HEK293T (cell line): Measurements from ENCODE around the gene QSOX2.

Experiments used
- CTCF ChIA-PET: fragments of 350-600 bp; formaldehyde crosslinking; extraction: SDS; loops from one replicate; lab custom pipeline; 2021; ENCODE audit warnings: antibody characterized with exemption, inconsistent platforms; lab: Yijun Ruan, JAX
- POLR2A ChIA-PET: fragments of 350-600 bp; formaldehyde crosslinking; extraction: SDS; loops from one replicate; lab custom pipeline; 2020; ENCODE audit warnings: antibody characterized with exemption, inconsistent platforms; lab: Yijun Ruan, JAX
- DNase-seq: peaks from one replicate; pipeline ENCODE4 v3.0.0; 2012; ENCODE audit warnings: mixed read lengths; ENCODE audit errors: extremely low spot score
- ARNT ChIP-seq: fragments of 450-650 bp; IDR thresholded peaks from 2 replicates; pipeline ENCODE4 v1.6.1; 2017; ENCODE audit warnings: mild to moderate bottlenecking
- BHLHE40 ChIP-seq: fragments of 450-650 bp; IDR thresholded peaks from 2 replicates; pipeline ENCODE4 v1.6.1; 2016; ENCODE audit warnings: mild to moderate bottlenecking, moderate library complexity, borderline replicate concordance
- CTBP1 ChIP-seq: fragments of 450-650 bp; IDR thresholded peaks from 2 replicates; pipeline ENCODE4 v1.6.1; 2016; ENCODE audit warnings: borderline replicate concordance
- ELF4 ChIP-seq: fragments of 450-650 bp; IDR thresholded peaks from 2 replicates; pipeline ENCODE4 v1.6.1; 2017; ENCODE audit warnings: antibody characterized with exemption
- FOXA1 ChIP-seq: fragments of 450-650 bp; IDR thresholded peaks from 2 replicates; pipeline ENCODE4 v1.6.1; 2016; ENCODE audit warnings: mild to moderate bottlenecking
- FOXK2 ChIP-seq: fragments of 450-650 bp; IDR thresholded peaks from 2 replicates; pipeline ENCODE4 v1.6.1; 2016; ENCODE audit warnings: mild to moderate bottlenecking
- FOXM1 ChIP-seq: fragments of 450-650 bp; IDR thresholded peaks from 2 replicates; pipeline ENCODE4 v1.6.1; 2017; ENCODE audit warnings: mild to moderate bottlenecking, borderline replicate concordance
- HDGF ChIP-seq: fragments of 450-650 bp; IDR thresholded peaks from 2 replicates; pipeline ENCODE4 v1.6.1; 2017; ENCODE audit warnings: antibody characterized with exemption, borderline replicate concordance
- L3MBTL2 ChIP-seq: fragments of 450-650 bp; conservative IDR thresholded peaks from 2 replicates; pipeline ENCODE4 v1.6.1; 2016; ENCODE audit warnings: mild to moderate bottlenecking
- LEF1 ChIP-seq: fragments of 450-650 bp; IDR thresholded peaks from 2 replicates; pipeline ENCODE4 v1.6.1; 2017; ENCODE audit warnings: mild to moderate bottlenecking, borderline replicate concordance
- NFRKB ChIP-seq: fragments of 450-650 bp; IDR thresholded peaks from 2 replicates; pipeline ENCODE4 v1.6.1; 2016; ENCODE audit warnings: mild to moderate bottlenecking, moderate library complexity
- SP1 ChIP-seq: fragments of 450-650 bp; IDR thresholded peaks from 2 replicates; pipeline ENCODE4 v1.6.1; 2017
- SUZ12 ChIP-seq: fragments of 450-650 bp; IDR thresholded peaks from 2 replicates; pipeline ENCODE4 v1.6.1; 2016; ENCODE audit warnings: mild to moderate bottlenecking
- TARDBP ChIP-seq: fragments of 450-650 bp; IDR thresholded peaks from 2 replicates; pipeline ENCODE4 v1.6.1; 2016
- ZNF384 ChIP-seq: fragments of 450-650 bp; IDR thresholded peaks from 2 replicates; pipeline ENCODE4 v1.6.1; 2016
- TF ChIP-seq, protein P1 (sequence below): fragments of 450-650 bp; IDR thresholded peaks from 2 replicates; pipeline ENCODE4 v1.6.1; 2016

The QSOX2 gene

DNA sequence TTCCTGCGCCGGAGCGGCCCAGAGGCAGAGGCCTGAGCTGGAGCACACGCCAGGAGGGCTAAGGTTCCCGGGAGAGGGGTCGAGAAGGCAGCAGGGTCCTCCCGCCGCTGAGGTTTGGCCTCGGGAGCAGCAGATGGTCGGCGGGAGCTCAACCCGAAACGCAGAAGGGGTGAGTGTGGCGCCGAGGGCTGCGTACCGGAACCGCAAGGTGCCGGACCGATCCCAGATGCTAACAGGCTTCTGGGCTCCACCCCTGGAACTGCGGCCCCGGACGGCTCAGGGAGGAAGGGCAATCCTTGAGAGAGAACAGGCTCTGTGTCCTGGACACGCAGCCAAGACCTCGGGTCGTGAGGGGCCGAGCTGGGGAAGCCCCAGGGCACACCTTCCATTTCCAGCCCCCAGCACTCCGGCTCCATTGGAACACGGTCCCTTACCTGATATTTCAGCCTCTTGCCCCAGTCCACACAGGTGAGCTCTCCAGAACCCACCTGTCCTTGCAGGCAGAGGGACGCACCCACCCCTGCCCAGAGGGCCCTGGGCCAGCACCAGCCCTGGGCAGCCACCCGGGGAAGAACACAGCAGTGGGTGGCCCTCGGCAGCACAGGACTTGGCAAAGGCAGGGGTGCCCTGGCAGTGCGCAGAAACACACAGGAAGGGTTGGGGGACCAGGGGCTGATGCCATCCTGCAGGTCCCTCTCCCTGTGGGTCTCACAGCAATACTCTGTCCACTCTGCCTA lies 42.0 kb downstream of the QSOX2 start:
- no peak for DNase-seq
- no peak for TF ChIP-seq HDGF
- TF ChIP-seq ARNT = no peak
- no peak for TF ChIP-seq LEF1
- no peak for TF ChIP-seq CTBP1
- TF ChIP-seq FOXK2 = no peak
- ChIA-PET CTCF (interaction anchor here (0.6 kb wide), 1 partner anchor 301 kb away, joined by 3 read pairs; no protein-coding TSS in a partner anchor), POLR2A (no interaction called here)

- TF ChIP-seq ZNF384 (no peak), HDGF (no peak), BHLHE40 (no peak), ELF4 (no peak), FOXK2 (no peak), CTBP1 (no peak), NFRKB (no peak), SP1 (no peak), ARNT (no peak), LEF1 (no peak), FOXA1 (no peak), SUZ12 (no peak), FOXM1 (no peak), L3MBTL2 (no peak), TARDBP (no peak)
- TF ChIP-seq, protein P1, sequence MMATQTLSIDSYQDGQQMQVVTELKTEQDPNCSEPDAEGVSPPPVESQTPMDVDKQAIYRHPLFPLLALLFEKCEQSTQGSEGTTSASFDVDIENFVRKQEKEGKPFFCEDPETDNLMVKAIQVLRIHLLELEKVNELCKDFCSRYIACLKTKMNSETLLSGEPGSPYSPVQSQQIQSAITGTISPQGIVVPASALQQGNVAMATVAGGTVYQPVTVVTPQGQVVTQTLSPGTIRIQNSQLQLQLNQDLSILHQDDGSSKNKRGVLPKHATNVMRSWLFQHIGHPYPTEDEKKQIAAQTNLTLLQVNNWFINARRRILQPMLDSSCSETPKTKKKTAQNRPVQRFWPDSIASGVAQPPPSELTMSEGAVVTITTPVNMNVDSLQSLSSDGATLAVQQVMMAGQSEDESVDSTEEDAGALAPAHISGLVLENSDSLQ = no peak
- POLR2A ChIA-PET = no interaction called here
- CTCF ChIA-PET = interaction anchor here (0.6 kb wide), 1 partner anchor 31 kb away, joined by 3 read pairs; no protein-coding TSS in a partner anchor
- no peak for DNase-seq
Observed at GRCh38 chr9:136202454-136203407, 42.9 kb downstream of the QSOX2 start.

DNA sequence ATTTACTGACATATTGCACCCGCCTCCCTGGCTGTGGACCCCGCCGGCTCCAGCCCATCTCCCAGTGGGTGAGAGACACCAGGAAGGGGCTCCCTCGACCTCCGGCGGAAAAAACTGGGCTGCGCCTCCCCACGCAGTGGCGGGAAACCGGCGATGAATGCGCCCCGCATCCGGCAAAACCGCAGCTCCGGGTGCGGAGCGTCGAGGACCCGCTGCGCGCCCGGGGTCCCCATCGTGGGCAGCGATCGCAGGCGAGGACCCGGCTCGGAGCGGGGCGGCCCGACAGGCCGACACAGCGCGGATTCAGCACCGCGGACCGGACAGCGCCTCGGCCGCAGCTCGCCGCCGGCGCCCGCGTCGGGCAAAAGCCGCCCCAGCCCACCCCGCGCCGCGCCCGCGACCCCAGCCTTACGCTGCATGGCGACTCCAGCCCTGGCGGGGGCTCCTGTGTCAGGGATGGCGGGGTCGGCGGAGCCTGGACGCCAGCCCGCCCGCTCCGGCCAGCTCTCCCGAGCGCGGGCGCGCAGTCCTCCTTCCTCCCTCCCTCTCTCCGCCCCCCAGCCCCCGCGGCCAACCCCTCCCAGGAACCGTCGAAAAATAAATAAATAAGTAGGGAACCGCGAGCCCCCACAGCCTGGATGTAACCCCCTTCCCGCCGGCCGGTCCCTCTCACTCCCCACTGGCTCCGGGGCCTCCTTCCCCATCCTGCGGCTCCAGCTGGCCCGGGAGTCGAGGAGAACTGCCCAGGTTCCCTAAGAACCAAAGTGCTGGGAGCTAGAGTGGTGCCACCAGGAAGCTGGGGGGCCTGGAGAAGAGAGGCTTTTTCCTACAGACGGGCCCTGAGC lies 43.8 kb downstream of the QSOX2 start:
- TF ChIP-seq CTBP1 (no peak), ELF4 (no peak), SUZ12 (no peak), SP1 (no peak), ARNT (no peak)
- CTCF ChIA-PET = interaction anchor here (0.6 kb wide), 1 partner anchor 30 kb away, joined by 3 read pairs; no protein-coding TSS in a partner anchor
- POLR2A ChIA-PET = no interaction called here
- DNase-seq = peak; percentile 56

- TF ChIP-seq FOXM1 (no peak), L3MBTL2 (no peak), ZNF384 (no peak), SUZ12 (no peak), BHLHE40 (no peak), NFRKB (no peak), ARNT (no peak), FOXK2 (no peak), TARDBP (no peak), CTBP1 (no peak), LEF1 (no peak), SP1 (no peak), ELF4 (no peak), HDGF (no peak)
- TF ChIP-seq, protein P1 = no peak
- no peak for DNase-seq
- ChIA-PET CTCF (no interaction called here), POLR2A (no interaction called here)
Observed at GRCh38 chr9:136201174-136201573, 44.4 kb downstream of the QSOX2 start.

- no peak for TF ChIP-seq HDGF
- no peak for TF ChIP-seq FOXA1
- no peak for TF ChIP-seq SP1
- no peak for TF ChIP-seq ARNT
- TF ChIP-seq FOXM1 = no peak
- TF ChIP-seq CTBP1 = no peak
- ChIA-PET POLR2A (no interaction called here), CTCF (no interaction called here)
Observed at GRCh38 chr9:136200424-136200823, 45.2 kb downstream of the QSOX2 start.

More at GRCh38 chr9:136200424-136200823, 45.2 kb downstream of the QSOX2 start:
- no peak for DNase-seq
